Measurements from ENCODE around the gene PEAK3.

GRCh38 chr19:2245273-2245672, 36.7 kb downstream of the PEAK3 start:
- TF ChIP-seq POLR2A (IDR thresholded peaks at IDR 0.05): no peak
- no peak for TF ChIP-seq CTCF (IDR thresholded peaks at IDR 0.05)
